ENCODE results near the gene INPP4B.

INPP4B gene

DNA sequence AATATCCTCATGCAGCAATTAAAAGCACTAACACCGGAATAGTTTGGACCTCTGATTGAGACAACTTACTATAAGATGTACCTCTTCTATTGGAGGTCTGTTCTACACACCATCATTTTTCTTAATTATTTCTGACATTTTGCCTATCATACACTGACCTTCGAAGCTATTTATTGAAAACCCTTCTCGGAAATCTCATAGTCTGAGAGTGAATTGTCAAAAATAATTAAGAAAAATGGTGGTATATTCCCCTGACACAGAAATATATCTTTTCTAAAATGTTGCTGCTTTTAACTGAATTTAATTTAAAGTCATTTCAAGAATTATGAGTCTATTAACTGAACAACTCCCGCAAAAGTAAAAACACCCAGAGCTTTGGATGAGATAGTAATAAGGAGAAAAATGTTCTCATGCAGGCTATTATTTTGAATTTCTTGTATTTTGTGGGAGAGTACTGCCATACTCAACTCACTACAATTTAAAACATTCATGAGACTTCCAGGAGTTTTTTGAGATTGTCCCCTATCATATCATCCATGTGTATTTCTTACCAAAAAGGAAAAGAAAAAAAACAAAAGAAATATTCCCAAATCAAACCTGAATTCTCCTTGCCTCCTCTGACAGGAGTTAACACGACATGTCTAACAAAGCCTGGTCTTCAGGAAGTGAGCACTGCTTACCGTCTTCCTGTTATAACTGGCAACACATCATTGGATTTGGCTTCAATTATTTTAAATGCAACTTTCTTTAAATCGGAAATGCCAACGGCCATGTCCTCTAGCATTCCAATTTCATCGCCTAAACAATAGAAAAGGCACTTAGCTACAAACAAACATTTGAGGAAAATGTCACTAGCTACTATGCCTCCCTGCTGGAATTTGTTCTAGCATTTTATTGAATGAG lies 724.4 kb downstream of the INPP4B start:
- Mint-ChIP-seq H3K9me3 (no peaks in the 10 kb centered on the region), H3K27ac (no peak overlapping the region), H3K27me3 (no peaks in the 10 kb centered on the region), H3K4me3 (no peak overlapping the region), H3K4me1 (no peaks in the 10 kb centered on the region), H3K36me3 (no peaks in the 10 kb centered on the region)
- no peak for ATAC-seq (ENCODE audit: low read depth)
- DNase-seq (ENCODE audit: low spot score in 2 of 2) = no peak

DNA sequence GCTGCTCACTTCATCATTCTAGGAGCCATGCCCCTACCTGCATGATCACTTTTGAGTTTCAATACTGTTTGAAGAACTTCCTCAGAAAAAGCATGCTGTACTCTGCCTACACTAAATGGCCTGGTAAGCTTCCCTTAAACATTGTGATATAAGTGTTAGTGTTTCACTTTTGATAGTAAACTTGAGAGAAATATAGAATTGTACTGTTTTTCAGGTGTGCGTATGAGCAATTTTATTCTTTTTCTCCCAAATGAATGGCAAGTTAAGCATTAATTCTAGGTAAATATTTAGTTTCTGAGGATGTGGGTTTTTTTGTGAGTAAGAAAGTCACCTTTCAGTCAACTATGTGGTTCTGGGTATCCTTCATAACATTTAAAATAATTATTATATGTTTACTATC lies 725.2 kb downstream of the INPP4B start:
- H3K36me3 Mint-ChIP-seq = no peaks in the 10 kb centered on the region
- ATAC-seq (ENCODE audit: low read depth) = no peak

GRCh38 chr4:142112451-142112850 lies 733.6 kb downstream of the INPP4B start:
- no peaks in the 10 kb centered on the region for H3K36me3 Mint-ChIP-seq
- H3K4me1 Mint-ChIP-seq = no peaks in the 10 kb centered on the region
- no peak for ATAC-seq (ENCODE audit: low read depth)
- H3K9me3 Mint-ChIP-seq = no peaks in the 10 kb centered on the region
- H3K4me3 Mint-ChIP-seq = no peak overlapping the region
- peaks cover 1% of the 10 kb centered on the region for H3K27me3 Mint-ChIP-seq
- DNase-seq (ENCODE audit: low spot score in 2 of 2) = no peak
- no peak overlapping the region for H3K27ac Mint-ChIP-seq

More for the DNA sequence above, 725.2 kb downstream of the INPP4B start:
- no peak overlapping the region for H3K4me3 Mint-ChIP-seq
- no peak overlapping the region for H3K27ac Mint-ChIP-seq
- no peaks in the 10 kb centered on the region for H3K9me3 Mint-ChIP-seq
- H3K27me3 Mint-ChIP-seq = no peaks in the 10 kb centered on the region
- no peaks in the 10 kb centered on the region for H3K4me1 Mint-ChIP-seq
- no peak for DNase-seq (ENCODE audit: low spot score in 2 of 2)

- Mint-ChIP-seq H3K4me1 (no peaks in the 10 kb centered on the region), H3K27ac (no peak overlapping the region), H3K4me3 (no peak overlapping the region), H3K36me3 (no peaks in the 10 kb centered on the region), H3K27me3 (peaks cover 1% of the 10 kb centered on the region), H3K9me3 (no peaks in the 10 kb centered on the region)
- DNase-seq (ENCODE audit: low spot score in 2 of 2) (no peak), ATAC-seq (ENCODE audit: low read depth) (no peak)
These were observed 736.0 kb downstream of the INPP4B start for GRCh38 chr4:142110136-142110535.

DNA sequence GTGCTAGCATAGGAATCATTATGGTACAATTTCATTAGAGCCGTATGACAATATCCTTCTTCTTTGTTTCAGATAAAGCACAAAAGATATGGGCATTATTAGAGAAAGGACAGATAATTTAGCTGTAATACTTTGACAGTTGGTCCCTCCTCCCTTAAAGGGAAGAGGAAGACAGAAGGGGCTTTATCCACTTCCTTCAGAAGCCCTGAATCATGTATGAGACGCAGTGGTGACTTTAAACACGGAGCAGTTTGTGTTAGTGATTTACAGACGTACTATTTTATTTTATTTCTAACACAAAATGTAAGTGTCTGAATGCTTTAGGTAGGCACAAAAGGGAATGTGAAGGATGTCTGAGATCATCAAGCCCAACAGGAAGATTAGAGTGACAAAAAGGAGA lies 742.1 kb downstream of the INPP4B start:
- ATAC-seq (ENCODE audit: low read depth) = no peak
- no peak overlapping the region for H3K4me3 Mint-ChIP-seq
- no peaks in the 10 kb centered on the region for H3K36me3 Mint-ChIP-seq
- no peak for DNase-seq (ENCODE audit: low spot score in 2 of 2)
- H3K27me3 Mint-ChIP-seq = no peaks in the 10 kb centered on the region
- H3K9me3 Mint-ChIP-seq = no peaks in the 10 kb centered on the region
- no peak overlapping the region for H3K27ac Mint-ChIP-seq
- H3K4me1 Mint-ChIP-seq = no peaks in the 10 kb centered on the region

GRCh38 chr4:142101401-142101800 lies 744.7 kb downstream of the INPP4B start:
- H3K4me3 Mint-ChIP-seq = no peak overlapping the region
- no peak overlapping the region for H3K27ac Mint-ChIP-seq
- DNase-seq (ENCODE audit: low spot score in 2 of 2) (no peak), ATAC-seq (ENCODE audit: low read depth) (no peak)
- H3K27me3 Mint-ChIP-seq = no peaks in the 10 kb centered on the region
- peaks cover 3% of the 10 kb centered on the region for H3K9me3 Mint-ChIP-seq
- no peaks in the 10 kb centered on the region for H3K36me3 Mint-ChIP-seq
- H3K4me1 Mint-ChIP-seq = no peaks in the 10 kb centered on the region

DNA sequence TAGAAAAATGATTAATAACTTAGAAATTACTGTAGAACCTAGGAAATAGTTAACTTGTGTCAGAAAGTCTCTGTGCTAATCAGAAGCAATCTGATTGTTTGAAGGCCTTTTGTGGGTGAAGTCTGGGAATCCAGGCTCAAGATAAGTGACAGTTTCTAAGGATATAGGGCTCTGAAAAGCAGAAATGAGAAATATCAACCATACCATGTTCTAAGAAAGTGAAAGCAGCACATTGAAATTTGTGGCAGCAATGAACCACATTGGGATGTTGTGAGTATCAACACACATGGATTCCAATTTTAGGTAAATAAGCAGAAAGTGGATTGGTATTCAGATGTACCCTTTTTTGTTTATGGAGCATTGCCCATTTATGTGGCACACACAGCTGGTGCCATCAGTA lies 745.2 kb downstream of the INPP4B start:
- no peaks in the 10 kb centered on the region for H3K36me3 Mint-ChIP-seq
- no peaks in the 10 kb centered on the region for H3K4me1 Mint-ChIP-seq
- peaks cover 3% of the 10 kb centered on the region for H3K9me3 Mint-ChIP-seq
- H3K27ac Mint-ChIP-seq = no peak overlapping the region
- DNase-seq (ENCODE audit: low spot score in 2 of 2) = no peak
- H3K27me3 Mint-ChIP-seq = no peaks in the 10 kb centered on the region
- ATAC-seq (ENCODE audit: low read depth) = no peak
- no peak overlapping the region for H3K4me3 Mint-ChIP-seq

GRCh38 chr4:142098900-142099545 lies 747.1 kb downstream of the INPP4B start:
- H3K4me3 Mint-ChIP-seq = no peak overlapping the region
- H3K27me3 Mint-ChIP-seq = no peaks in the 10 kb centered on the region
- DNase-seq (ENCODE audit: low spot score in 2 of 2) (no peak), ATAC-seq (ENCODE audit: low read depth) (no peak)
- peaks cover 3% of the 10 kb centered on the region for H3K9me3 Mint-ChIP-seq
- H3K36me3 Mint-ChIP-seq = no peaks in the 10 kb centered on the region
- H3K4me1 Mint-ChIP-seq = no peaks in the 10 kb centered on the region
- H3K27ac Mint-ChIP-seq = no peak overlapping the region

- no peaks in the 10 kb centered on the region for H3K27me3 Mint-ChIP-seq
- no peak for ATAC-seq (ENCODE audit: low read depth)
These were observed 747.7 kb downstream of the INPP4B start for GRCh38 chr4:142098380-142098779.

DNA sequence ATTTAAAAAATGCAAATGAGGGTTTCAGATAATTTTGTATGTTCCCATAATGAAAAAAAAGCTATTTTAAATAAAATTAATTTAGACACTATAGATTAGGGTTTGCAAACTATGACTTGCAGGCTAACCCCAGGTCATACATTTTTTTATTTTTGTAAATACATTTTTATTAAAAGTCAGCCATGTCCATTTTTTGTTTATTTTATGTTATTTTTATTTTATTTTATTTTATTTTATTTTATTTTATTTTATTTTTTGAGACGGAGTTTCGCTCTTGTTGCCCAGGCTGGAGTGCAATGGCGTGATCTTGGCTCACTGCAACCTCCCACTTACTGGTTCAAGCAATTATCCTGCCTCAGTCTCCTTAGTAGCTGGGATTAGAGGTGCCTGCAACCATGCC lies 749.1 kb downstream of the INPP4B start:
- H3K9me3 Mint-ChIP-seq = peaks cover 3% of the 10 kb centered on the region
- DNase-seq (ENCODE audit: low spot score in 2 of 2) (no peak), ATAC-seq (ENCODE audit: low read depth) (no peak)
- no peak overlapping the region for H3K27ac Mint-ChIP-seq
- no peak overlapping the region for H3K4me3 Mint-ChIP-seq
- H3K4me1 Mint-ChIP-seq = no peaks in the 10 kb centered on the region
- H3K36me3 Mint-ChIP-seq = no peaks in the 10 kb centered on the region
- no peaks in the 10 kb centered on the region for H3K27me3 Mint-ChIP-seq

More at GRCh38 chr4:142098380-142098779, 747.7 kb downstream of the INPP4B start:
- no peak for DNase-seq (ENCODE audit: low spot score in 2 of 2)
- Mint-ChIP-seq H3K27ac (no peak overlapping the region), H3K36me3 (no peaks in the 10 kb centered on the region), H3K9me3 (peaks cover 3% of the 10 kb centered on the region), H3K4me3 (no peak overlapping the region), H3K4me1 (no peaks in the 10 kb centered on the region)

DNA sequence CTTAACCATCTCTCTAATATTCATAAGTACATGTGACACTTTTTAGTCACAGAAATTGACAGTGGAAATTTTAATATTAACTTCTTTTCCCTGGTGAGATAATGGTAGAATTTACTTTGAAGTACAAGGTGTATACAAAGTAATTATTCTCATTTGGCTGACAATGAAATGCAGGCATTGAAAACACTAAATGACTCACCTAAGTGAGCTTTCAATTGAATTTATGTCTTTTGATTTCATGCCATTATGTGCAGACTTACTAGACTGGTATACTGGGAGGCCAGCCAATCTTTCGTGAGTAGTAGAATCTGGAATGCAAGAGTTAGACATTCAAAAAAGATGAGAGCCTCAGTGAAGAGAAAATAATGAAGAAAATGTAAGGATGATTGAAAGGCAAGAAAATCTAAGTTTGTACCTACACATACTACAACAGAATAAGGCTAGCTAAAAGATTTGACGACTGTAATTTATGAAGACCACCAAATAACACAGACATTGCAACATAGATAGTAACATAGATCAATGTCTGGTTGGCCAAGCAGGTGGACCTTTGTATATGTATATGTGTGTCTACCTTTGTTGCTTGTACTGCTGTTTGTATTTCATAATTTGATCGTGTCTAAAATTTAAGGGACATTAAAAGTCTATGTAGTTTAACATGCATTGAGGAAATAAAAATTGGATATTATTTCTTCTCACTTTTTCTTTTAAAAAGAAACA lies 750.1 kb downstream of the INPP4B start:
- no peak overlapping the region for H3K27ac Mint-ChIP-seq
- H3K36me3 Mint-ChIP-seq = no peaks in the 10 kb centered on the region
- no peaks in the 10 kb centered on the region for H3K27me3 Mint-ChIP-seq
- no peak overlapping the region for H3K4me3 Mint-ChIP-seq
- no peaks in the 10 kb centered on the region for H3K4me1 Mint-ChIP-seq
- ATAC-seq (ENCODE audit: low read depth) = no peak
- DNase-seq (ENCODE audit: low spot score in 2 of 2) = no peak
- peaks cover 3% of the 10 kb centered on the region for H3K9me3 Mint-ChIP-seq

GRCh38 chr4:142092941-142093340 lies 753.2 kb downstream of the INPP4B start:
- Mint-ChIP-seq H3K27ac (no peak overlapping the region), H3K27me3 (no peaks in the 10 kb centered on the region), H3K36me3 (no peaks in the 10 kb centered on the region), H3K4me3 (no peak overlapping the region), H3K9me3 (peaks cover 2% of the 10 kb centered on the region), H3K4me1 (no peaks in the 10 kb centered on the region)
- no peak for ATAC-seq (ENCODE audit: low read depth)
- DNase-seq (ENCODE audit: low spot score in 2 of 2) = no peak

DNA sequence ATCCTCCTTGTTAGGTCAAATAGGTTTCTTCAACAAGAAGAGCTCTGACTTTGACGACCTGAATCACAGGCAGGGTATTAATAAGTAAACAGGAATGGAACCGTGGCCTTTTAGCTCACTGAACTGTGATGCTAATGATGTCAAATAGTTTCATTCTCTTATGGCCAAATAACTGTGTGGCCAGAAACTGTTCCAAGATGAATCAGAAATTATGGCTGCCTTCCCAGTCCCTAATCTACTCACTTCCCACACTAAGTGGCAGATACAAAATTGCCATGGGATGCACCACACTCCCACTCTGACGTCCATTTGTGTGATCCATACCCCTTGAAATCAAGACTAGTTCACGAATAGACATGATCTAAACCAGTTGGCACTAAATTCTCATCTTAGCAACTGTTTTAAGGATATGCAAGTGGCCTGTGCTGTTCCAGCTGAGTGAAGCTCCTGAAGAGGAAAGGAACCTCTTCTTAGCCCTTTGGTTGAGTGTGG lies 754.4 kb downstream of the INPP4B start:
- no peaks in the 10 kb centered on the region for H3K27me3 Mint-ChIP-seq
- H3K9me3 Mint-ChIP-seq = no peaks in the 10 kb centered on the region
- ATAC-seq (ENCODE audit: low read depth) (no peak), DNase-seq (ENCODE audit: low spot score in 2 of 2) (no peak)
- no peaks in the 10 kb centered on the region for H3K36me3 Mint-ChIP-seq
- H3K4me3 Mint-ChIP-seq = no peak overlapping the region
- H3K27ac Mint-ChIP-seq = no peak overlapping the region
- no peaks in the 10 kb centered on the region for H3K4me1 Mint-ChIP-seq

- ATAC-seq (ENCODE audit: low read depth) = no peak
- H3K4me1 Mint-ChIP-seq = no peaks in the 10 kb centered on the region
- H3K9me3 Mint-ChIP-seq = no peaks in the 10 kb centered on the region
- DNase-seq (ENCODE audit: low spot score in 2 of 2) = no peak
- H3K4me3 Mint-ChIP-seq = no peak overlapping the region
- no peak overlapping the region for H3K27ac Mint-ChIP-seq
- H3K27me3 Mint-ChIP-seq = no peaks in the 10 kb centered on the region
- H3K36me3 Mint-ChIP-seq = no peaks in the 10 kb centered on the region
These were observed 755.0 kb downstream of the INPP4B start for GRCh38 chr4:142091085-142091513.
